OCI-LY1 (cell line): ENCODE results near the gene MGRN1.

Experiments
- CTCF ChIP-seq: fragments of 200-600 bp; sonication (generic), shearing (Covaris generic); IDR thresholded peaks from 2 replicates; pipeline ENCODE4 v1.5.1; 2017; ENCODE audit warnings: mild to moderate bottlenecking, antibody characterized with exemption, low read length, moderate library complexity, mixed read lengths
- EZH2 ChIP-seq: fragments of 200-600 bp; sonication (generic), shearing (Covaris generic); IDR thresholded peaks from 2 replicates; pipeline ENCODE4 v1.8.0; 2017; ENCODE audit warnings: borderline replicate concordance, mixed run types, mild to moderate bottlenecking, antibody characterized with exemption, low read length, moderate library complexity, mixed read lengths

GRCh38 chr16:4723071-4723767, 98.6 kb downstream of the MGRN1 start:
- TF ChIP-seq CTCF: no peak
- no peak for TF ChIP-seq EZH2
